Measurements from ENCODE around the gene LCN1. TPM values are rescaled to one million over a fixed set of nuclear protein-coding genes. Genes with fewer than 3 reads are reported as not detected.

Gene LCN1
- total and polyA plus RNA-seq, 2 of the 8 experiments (the other 6 are each of a cell fraction or from before 2014, with no cell fraction given): not detected

- 0 out of 2 replicates have a peak overlapping the region, but pooled peaks have one; percentile 52 for H2BK5ac ChIP-seq (ENCODE audit: low read depth, low read length)
- no peaks in the 10 kb centered on the region for H3K79me2 ChIP-seq (ENCODE audit: control insufficient read depth in 1 of 2, insufficient read depth in 2 of 2, low read length in 2 of 2)
- H2BK12ac ChIP-seq (ENCODE audit: low read depth, low read length): peak overlapping the region; percentile 27; the same call in 1 of the 2 replicates
- H3K36me3 ChIP-seq (ENCODE audit: control insufficient read depth in 2 of 4, insufficient read depth in 4 of 4, low read length in 3 of 4): no peaks in the 10 kb centered on the region
- no peak overlapping the region for H3K18ac ChIP-seq (ENCODE audit: extremely low read depth, low read length)
- FAIRE-seq (no peak), DNase-seq (ENCODE audit: low read depth in 1 of 2, low spot score in 2 of 2) (peak in 1 of 2 experiments; percentile 22)
- H3K14ac ChIP-seq (ENCODE audit: insufficient read length): no peak overlapping the region
- H3K4me3 ChIP-seq (ENCODE audit: extremely low read depth in 1 of 4, insufficient read depth in 2 of 4, low read depth in 3 of 4, low read length in 4 of 4): no peak overlapping the region
- no peak overlapping the region for H3K23ac ChIP-seq (ENCODE audit: insufficient read length)
- no peak overlapping the region for H2BK120ac ChIP-seq (replicated peaks; ENCODE audit: low read depth, low read length)
- H3K9me3 ChIP-seq (ENCODE audit: insufficient read depth in 2 of 2, low read depth in 1 of 2, low read length in 1 of 2): no peaks in the 10 kb centered on the region
- ChIA-PET CTCF (ENCODE audit: partially characterized antibody) (interaction anchor here (0.6 to 1.4 kb wide), 4 partner anchors 11 to 200 kb away, joined by 3 to 4 read pairs (median 3); no protein-coding TSS in a partner anchor), POLR2A (ENCODE audit: partially characterized antibody) (no interaction called here)
- 0 out of 2 replicates have a peak overlapping the region, but pooled peaks have one; percentile 32 for H2BK20ac ChIP-seq (ENCODE audit: low read length)
- peak overlapping the region; percentile 88; the same call in 1 of the 2 replicates for H2BK15ac ChIP-seq (ENCODE audit: low read length)
- H3K9ac ChIP-seq (replicated peaks in 1 of 4; ENCODE audit: extremely low read depth in 1 of 4, low read depth in 3 of 4, low read length in 3 of 4): no peak overlapping the region
- H3K4ac ChIP-seq (replicated peaks; ENCODE audit: insufficient read length, low read depth, low read length): no peak overlapping the region
- no peak overlapping the region for H3K56ac ChIP-seq (replicated peaks; ENCODE audit: insufficient read length, low read depth, low read length)
- H4K20me1 ChIP-seq (replicated peaks in 1 of 2; ENCODE audit: control insufficient read depth in 1 of 2, insufficient read depth in 2 of 2, low read length in 2 of 2): no peaks in the 10 kb centered on the region
- no peaks in the 10 kb centered on the region for H3K4me1 ChIP-seq (replicated peaks in 1 of 4; ENCODE audit: control insufficient read depth in 3 of 4, insufficient read depth in 4 of 4, low read length in 3 of 4)
- H3K23me2 ChIP-seq (ENCODE audit: low read depth, low read length): no peaks in the 10 kb centered on the region; the same call in 1 of the 2 replicates
- no peaks in the 10 kb centered on the region for H3K27me3 ChIP-seq (replicated peaks in 1 of 4; ENCODE audit: control insufficient read depth in 3 of 4, extremely low read depth in 1 of 4, insufficient read depth in 3 of 4, low read length in 3 of 4)
- no peak overlapping the region for H4K5ac ChIP-seq (ENCODE audit: insufficient read length, low read depth, low read length)
- H2AFZ ChIP-seq (ENCODE audit: low read length): no peak overlapping the region
- no peaks in the 10 kb centered on the region for H3K79me1 ChIP-seq (ENCODE audit: low read depth, low read length)
- no peak overlapping the region for H3K4me2 ChIP-seq (ENCODE audit: insufficient read depth in 1 of 2, low read depth in 2 of 2, low read length in 2 of 2)
- H4K91ac ChIP-seq (replicated peaks; ENCODE audit: insufficient read length, low read length): peak overlapping the region; percentile 55
- no peak overlapping the region for H3K27ac ChIP-seq (ENCODE audit: low read depth, low read length)
- H4K8ac ChIP-seq (ENCODE audit: extremely low read depth, insufficient read depth, low read length): no peak overlapping the region
- TF ChIP-seq ATF3 (IDR thresholded peaks at IDR 0.05; ENCODE audit: insufficient read depth, low read depth, low read length): no peak
- TF ChIP-seq JUND (IDR thresholded peaks at IDR 0.05; ENCODE audit: low read length): no peak
- WGBS, 2 experiments (ENCODE audit: extremely low coverage in 1 of 2, insufficient coverage in 1 of 2, insufficient read length in 1 of 2, insufficient replicate concordance in 2 of 2, low coverage in 1 of 2, low lambda C conversion rate in 2 of 2, missing lambda C conversion rate in 1 of 2): 84% methylated on average over 19 of the region's 19 CpGs; no CpG with 5 or more reads in 1 of the 2 experiments
- H2AK5ac ChIP-seq (ENCODE audit: low read depth, low read length): no peak overlapping the region
Measured at GRCh38 chr9:135513351-135513846, 7.8 kb upstream of the LCN1 start.

All from H1 (cell line).